ENCODE data around the gene SSTR4.
A peak's percentile ranks its signal among the peaks of the same experiment; 100 is the strongest.
"Not testable (repeated sequence)": the region's sequence is repeated elsewhere in the genome, so short reads cannot be mapped to it uniquely, and the experiment has no call there.

The SSTR4 gene
- long read RNA-seq, donor 1 = 0 reads
- long read RNA-seq, donor 2 = 0 reads
- long read RNA-seq, donor 3 = 0 reads
- long read RNA-seq, donor 4, partial matches to known transcripts = 0 of 1 reads
- long read RNA-seq, donor 4, other reads (novel, unspliced or antisense) = 0 of 1 reads
- long read RNA-seq, donor 5 = 0 reads
- long read RNA-seq, donor 6 = 0 reads
- long read RNA-seq, donor 7, partial matches to known transcripts = 0 of 1 reads
- long read RNA-seq, donor 7, other reads (novel, unspliced or antisense) = 0 of 1 reads
- long read RNA-seq, donor 8, partial matches to known transcripts = 0 of 1 reads
- long read RNA-seq, donor 8, other reads (novel, unspliced or antisense) = 0 of 1 reads

DNA sequence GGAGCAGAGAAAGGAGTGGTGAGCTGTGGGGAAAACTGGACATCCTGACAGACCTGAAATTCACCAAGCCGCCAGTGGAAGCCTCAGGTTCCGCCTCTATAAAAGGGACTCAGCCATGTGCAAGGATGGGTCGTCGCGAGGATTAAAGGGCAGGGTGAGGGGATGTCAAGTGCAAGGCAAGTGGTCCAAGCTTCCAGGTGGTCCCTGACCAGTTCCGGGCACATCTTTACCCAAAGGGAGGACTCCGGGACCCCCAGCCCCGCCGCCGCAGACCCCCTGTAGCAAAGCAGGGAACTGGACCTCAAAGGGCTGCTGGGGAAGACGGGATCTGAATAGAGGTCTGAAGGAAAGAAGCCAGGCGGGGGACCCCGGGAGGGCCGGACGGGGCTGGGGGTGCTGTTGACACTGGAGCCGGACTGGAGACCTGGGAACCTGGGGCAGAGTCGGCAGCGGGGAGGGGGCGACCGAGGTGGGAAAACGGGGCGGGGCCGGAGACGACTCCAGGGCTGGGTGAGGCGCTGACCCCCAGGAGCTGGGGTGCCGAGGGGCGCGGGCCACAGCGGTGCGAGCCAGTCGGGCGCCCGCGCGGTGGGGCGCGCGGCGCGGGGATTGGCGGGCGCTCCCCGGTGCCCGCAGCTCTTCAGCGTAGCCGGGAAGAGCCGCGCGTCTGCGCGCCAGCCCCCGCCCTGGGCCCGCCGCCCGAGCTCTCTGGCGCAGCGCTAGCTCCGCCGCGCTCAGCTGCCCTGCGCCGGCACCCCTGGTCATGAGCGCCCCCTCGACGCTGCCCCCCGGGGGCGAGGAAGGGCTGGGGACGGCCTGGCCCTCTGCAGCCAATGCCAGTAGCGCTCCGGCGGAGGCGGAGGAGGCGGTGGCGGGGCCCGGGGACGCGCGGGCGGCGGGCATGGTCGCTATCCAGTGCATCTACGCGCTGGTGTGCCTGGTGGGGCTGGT, at the start of gene SSTR4:
SSTR4 (plus strand) TSS at position 592 of the 951 bp plus-strand sequence; CDS start at position 764, 172 bp downstream.
- DNase-seq = peak; percentile 36

DNA sequence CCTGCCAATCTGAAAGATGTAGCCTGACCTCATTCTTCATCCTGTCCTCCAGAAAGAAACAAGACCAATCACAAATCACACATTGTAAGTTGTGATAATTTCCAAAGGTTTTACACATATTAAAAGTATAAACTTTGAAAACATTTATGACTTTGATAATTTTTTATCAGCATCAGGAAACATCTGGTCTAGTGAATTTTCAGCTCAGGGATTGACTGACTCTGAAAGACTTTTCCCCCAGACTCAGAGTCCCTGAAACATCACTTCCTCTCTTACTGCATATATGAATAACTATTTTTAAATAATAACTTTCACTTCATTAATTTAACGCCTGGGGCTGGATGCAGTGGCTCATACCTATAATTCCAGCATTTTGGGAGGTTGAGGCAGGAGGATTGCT, 48.5 kb upstream of the SSTR4 start:
- DNase-seq = no peak

GRCh38 chr20:22991424-22991823, 43.7 kb upstream of the SSTR4 start:
- not testable (repeated sequence) for DNase-seq

DNA sequence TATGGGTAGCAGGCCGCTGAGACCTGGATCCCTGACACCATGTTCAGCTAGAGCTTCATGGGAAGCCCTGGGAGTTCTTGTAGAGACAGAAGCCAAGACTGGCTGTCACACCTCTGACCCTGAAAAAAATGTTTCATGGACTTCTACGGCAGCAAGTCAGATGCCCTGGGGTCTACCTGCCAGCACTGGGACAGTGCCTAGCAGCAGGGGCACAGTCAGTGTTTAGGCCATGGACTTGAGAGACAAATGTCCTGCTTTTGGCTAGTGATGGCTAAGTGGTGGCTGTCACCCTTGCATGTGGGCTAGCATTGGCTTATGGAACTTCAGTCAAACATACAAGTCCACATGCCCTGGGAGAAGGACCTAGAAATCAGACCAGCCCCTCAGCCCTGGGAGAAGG, 41.3 kb upstream of the SSTR4 start:
- DNase-seq = no peak

DNA sequence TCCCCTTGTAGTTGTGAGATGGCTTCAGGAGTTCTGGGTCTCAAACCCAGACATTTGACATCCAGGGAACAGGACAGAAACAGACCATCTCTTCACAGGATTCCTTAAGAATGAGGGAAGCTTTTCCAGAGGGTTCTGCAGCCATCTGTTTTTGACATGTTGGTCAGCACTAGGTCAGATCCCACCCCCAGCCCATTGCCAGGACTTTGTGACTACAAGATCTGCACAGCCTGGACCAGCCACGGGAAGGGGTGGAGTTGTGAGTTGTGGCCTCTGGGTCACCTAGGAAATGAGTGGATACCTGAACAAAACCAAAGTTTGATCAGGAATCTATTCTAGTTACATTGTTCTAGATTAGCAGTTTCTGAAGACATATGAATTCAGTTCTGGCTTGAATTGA, 39.2 kb upstream of the SSTR4 start:
- DNase-seq = no peak

DNA sequence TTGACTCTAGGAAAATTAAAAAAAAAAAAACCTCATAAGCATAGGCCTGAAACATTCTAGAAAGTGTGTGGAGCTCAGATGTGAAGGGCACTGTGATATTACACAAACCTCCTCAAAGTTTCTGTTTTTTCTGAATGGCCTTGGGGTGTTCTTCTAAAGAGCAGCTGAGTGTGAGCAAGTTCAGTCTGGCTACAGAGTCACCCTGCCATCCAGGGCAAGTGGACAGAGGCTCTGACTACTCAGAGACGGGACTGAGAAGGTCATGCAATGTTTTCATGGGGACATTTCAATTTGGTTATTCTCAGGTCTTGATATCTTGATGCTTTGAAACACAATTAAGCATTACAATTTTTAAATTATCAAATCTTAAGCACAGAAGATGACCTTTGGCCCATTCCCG, 36.6 kb upstream of the SSTR4 start:
- no peak for DNase-seq

DNA sequence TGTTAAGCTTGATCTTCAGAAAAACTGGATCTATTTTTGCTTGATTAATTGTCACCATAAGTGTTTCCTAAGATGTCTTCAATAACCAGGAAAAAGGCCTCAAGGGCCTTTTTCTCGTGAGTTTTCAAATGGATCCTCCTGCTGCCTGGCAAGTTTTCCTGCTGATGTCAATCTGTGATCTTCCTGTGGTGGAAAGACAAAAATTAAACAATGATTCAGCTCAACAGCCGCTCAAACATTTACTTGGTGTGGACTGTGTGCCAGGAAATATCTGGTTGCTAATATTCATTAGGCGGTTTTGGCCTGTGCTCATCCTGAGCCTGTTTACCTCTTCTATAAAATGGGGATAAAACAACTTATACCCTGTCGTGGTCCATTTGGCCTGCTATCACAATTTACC, 35.4 kb upstream of the SSTR4 start:
- no peak for DNase-seq

- DNase-seq = no peak
Measured at GRCh38 chr20:23000232-23000947, 34.7 kb upstream of the SSTR4 start.

DNA sequence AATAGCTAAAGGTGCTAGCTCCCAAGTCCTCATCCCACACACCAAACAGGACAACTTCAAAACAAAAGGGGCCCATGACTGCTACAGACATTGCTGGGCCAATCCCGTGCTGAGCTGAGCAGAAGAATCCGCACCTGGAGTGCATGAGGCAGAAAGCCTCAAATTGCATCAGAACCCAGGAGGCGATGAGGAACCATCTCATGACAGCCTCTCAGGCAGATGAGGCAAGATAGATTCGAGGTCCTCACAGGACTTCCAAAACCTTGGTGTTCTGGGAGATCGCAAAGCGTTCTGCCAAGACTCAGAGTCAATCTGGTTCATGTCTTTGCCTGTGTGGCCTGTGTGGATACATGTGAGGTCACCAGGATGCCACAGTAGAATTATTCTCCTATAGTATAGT, 32.8 kb upstream of the SSTR4 start:
- DNase-seq = no peak

DNA sequence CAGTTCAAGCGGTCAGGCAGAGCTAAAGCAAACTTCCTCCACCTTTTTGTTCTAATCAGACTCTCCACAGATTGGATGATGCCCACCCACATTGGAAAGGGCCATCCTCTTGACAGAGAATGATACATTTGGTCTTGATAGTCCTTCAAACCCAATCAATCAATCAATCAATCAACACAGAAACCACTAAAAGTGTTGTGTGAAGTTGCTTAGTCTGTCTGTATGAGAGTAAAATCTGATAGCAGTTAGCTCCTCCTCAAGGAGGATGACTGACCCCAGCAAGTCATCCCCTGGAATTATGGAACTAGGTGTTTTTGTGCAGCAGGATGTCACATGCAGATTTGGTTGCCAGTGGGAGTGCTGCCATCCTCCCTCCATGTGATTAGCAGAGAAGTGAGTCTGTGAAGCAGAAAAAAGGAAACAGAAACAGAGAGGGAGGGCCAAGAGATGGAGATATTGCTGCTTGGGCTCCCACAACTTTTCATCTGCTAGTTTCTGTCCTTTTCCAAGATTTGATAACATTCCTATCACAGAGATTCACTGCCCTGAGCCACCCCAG, 32.0 kb upstream of the SSTR4 start:
- no peak for DNase-seq

DNA sequence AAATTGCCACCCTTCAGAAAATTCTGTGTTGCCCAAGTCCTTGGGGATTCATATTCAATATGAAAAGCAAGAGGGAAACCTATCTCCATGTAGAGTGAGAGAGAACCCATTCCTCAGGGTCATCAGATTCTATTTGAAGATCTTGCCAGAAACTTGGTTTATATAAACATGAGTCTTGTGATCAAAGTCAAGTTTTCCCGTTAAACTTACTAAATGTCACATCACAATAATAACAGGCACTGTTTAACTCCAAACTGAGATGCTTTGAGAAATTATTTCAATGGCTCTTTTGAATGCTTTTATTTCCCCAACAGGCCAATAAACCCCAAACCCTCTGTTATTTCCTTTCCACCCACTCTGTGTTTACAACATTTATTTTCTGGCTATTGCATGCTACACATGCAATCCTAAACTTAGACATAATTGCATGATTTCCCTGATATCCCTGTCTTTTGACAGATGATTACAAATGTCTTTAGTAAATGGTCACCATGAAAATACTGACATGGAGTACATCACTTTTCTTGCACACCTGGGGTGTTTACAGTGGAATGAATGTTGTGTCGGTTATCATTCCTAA, 31.1 kb upstream of the SSTR4 start:
- no peak for DNase-seq

DNA sequence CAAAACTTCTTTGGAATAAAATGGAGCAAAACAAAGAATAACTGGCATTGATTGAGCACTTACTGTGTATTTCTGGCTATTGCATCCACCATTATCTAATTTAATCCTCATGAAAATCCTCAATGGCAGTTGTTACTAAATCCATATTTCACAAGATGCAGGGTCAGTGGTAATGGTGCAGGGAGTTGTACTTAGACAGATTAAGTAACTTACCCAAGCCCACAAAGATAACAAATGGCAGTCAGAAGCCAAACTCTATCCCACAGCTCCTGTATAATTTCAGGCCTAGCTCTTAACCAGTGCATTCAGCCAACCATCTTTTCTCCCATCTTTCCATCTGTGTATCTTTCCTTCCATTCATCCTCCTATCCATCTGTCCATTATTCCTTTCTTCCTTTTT, 29.3 kb upstream of the SSTR4 start:
- DNase-seq = no peak

DNA sequence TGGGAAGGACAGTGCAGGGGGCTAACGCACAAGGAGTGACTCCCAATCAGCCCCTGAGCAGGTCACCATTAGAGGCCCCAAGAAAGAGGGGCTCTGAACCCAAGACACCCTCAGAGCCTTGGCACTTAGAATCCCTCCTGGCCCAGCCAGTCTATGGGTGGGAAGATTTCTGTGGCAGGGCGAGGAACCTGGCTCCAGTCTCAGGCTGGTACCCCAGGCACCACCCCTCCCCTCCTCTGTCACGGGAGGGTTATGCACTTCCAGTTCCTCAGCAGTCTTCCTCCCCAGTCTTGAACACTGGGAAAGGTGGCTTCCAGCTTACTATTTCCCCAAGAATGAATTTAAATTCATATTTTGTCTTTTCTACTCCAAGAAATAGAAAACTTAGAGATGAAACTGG, 27.6 kb upstream of the SSTR4 start:
- DNase-seq = no peak

DNA sequence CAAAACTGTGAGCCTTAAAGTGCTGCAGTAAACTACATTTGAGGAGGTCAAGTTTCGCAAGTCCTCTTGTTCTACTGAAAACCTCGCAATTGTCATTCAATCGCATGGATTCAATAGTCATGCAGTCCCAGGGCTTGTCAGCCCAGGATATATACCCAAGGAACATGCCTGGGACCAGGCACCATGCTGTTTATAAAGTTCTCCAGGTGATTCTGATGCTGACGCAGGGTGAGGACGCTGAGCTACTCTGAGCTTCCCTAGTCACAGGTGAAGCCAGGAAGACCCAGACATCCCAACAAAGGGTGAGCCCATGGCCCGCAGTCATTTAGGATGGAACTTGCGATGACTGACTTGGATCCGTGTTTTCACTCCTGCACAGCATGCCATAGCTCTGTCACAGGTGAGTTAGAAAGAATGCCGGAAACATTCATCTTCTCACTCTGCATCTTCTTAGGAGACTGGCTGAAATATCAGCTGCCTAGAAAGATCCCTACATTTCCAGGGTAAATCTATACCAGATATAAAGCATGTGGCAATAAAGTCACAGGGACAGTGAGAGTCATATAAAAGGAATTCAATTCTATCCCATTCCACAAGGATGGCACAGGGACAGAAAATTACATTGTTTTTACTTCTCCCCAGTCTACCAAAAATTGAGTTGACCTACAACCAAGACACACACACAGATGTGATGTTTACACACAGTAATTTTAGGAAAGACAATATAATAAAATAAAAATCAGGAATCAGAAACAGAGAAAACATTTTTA, 27.0 kb upstream of the SSTR4 start:
- DNase-seq = no peak

DNA sequence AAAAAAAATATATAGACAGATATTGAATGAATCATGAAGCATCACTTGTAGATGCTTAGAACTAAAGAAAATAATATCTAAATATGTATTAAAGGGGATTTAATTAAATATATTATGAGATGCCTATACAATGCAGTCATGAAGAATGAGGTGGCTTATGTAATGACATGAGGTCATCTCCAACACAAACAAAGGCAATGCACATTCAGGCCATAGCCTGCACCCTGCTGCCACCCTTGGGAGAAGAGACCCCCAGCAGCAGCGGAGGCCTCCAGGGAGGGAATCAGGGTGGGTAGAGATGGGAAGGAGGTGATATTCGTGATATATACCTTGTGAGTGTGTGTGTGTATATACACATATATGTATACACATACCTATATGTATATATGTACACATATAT, 26.4 kb upstream of the SSTR4 start:
- DNase-seq = no peak

GRCh38 chr20:23009636-23010035, 25.5 kb upstream of the SSTR4 start:
- DNase-seq = no peak

DNA sequence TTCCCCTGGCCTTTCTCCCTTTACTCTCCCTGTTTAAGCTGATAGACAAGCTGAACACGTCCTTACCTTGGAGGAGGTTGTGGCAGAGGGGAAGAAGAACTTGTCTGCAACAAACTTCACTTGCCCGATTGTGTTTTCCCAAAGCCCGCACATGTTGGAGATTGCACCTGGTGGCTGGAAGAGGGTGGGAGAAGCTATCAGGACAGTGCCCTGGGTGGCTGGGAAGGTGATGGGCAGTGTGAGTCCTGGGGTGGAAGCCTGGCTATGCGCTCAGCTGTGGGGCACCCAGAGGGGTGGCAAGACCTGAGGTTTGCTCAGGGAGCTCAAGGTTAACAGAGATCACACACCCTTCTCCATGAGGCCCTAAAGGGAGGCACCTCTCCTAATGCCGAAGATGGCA, 25.0 kb upstream of the SSTR4 start:
- DNase-seq = no peak

GRCh38 chr20:23011008-23011721, 23.9 kb upstream of the SSTR4 start:
- no peak for DNase-seq

DNA sequence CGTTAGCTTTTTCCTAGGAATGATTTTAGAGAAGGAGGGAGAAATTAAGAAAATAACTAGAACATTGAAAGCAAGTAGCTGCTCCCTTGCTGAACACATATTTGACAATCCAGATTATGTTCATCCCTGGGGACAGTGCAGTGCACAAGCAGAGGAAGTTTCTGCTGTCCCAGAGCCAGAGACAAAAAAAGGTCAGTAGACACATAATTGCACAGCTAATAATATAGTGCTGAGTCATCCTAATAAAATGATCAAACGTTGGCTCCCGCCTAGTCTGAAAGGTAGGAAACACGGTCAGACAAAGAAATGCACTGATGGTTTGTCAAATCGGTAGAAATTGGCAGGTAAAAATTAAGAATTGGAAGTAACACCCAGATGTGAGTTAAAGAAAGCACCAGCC, 21.7 kb upstream of the SSTR4 start:
- no peak for DNase-seq

DNA sequence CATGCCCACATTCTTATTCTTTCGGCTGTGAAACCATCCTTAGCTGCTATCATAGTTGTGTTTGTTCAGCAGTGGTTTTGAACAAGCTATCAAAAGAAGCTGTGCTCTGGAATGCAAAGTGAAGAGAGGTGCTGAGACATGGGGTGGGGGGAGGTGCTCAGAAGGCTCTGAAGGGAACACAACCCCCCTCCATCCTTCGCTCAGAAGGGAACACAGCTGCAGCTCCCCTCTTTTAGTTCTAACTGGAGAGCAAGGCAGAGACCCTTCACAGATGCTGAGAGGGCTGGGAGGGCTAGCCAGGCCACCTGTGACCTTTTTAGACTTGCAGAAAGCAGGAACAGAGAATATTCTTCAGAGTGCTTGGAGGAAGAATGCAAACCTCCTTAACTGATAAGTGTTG, 17.6 kb upstream of the SSTR4 start:
- no peak for DNase-seq

DNA sequence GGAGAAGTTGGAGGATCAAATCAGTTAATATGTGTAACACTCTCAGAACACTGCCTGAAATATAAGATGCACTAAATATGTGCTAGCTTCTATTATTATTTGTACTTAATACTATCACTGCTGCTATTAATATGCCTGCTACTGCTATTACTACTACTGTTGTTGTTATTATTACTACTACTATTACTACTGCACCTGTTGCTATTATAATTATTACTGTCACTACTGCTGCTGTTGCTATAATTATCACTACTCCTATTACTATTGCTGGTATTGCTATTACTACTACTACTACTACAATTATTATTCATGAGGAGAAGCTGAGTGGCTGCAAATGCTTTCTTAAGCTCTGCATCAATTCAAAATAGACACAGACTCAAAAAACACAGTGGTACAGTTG, 16.7 kb upstream of the SSTR4 start:
- DNase-seq = no peak
